Keratinocyte (primary cell): ENCODE data around the gene ZCCHC3. TPM values are rescaled to one million over a fixed set of nuclear protein-coding genes. Genes with fewer than 3 reads are reported as not detected.

Experiments used
- DNase-seq: peaks from one replicate; pipeline ENCODE4 v3.0.0-alpha.2; 2011; ENCODE audit warnings: low read depth, missing footprints, low spot score
- FAIRE-seq: peaks from 2 replicates; lab custom pipeline; 2011; peaks lifted over from hg19 to GRCh38; lab: Jason Lieb, UNC
- H2AFZ ChIP-seq: 2 replicates; pipeline ENCODE4 v1.6.0; 2012; ENCODE audit warnings: low read length, control low read depth, inconsistent platforms; ENCODE audit not compliant: control insufficient read depth
- H3K27ac ChIP-seq: 2 replicates; pipeline ENCODE4 v1.5.1; 2011; ENCODE audit warnings: low read length; ENCODE audit not compliant: control insufficient read depth, insufficient read depth
- H3K27me3 ChIP-seq: 3 replicates; pipeline ENCODE4 v1.6.0; 2011; ENCODE audit warnings: low read length; ENCODE audit not compliant: control insufficient read depth, insufficient read depth; ENCODE audit errors: extremely low read depth
- H3K36me3 ChIP-seq, 2 experiments: 2 replicates in 1 of 2; 3 replicates in 1 of 2; pipeline ENCODE4 v1.5.1; 2011; ENCODE audit warnings: low read length in 2 of 2, mild to moderate bottlenecking in 1 of 2; ENCODE audit not compliant: control insufficient read depth in 2 of 2, insufficient read depth in 2 of 2; ENCODE audit errors: extremely low read depth in 1 of 2
- H3K4me1 ChIP-seq: 3 replicates; pipeline ENCODE4 v1.5.1; 2011; ENCODE audit warnings: low read length; ENCODE audit not compliant: control insufficient read depth, insufficient read depth; ENCODE audit errors: extremely low read depth
- H3K4me2 ChIP-seq: 3 replicates; pipeline ENCODE4 v1.6.0; 2011; ENCODE audit warnings: low read depth, low read length; ENCODE audit not compliant: control insufficient read depth, insufficient read depth; ENCODE audit errors: extremely low read depth
- H3K4me3 ChIP-seq, 3 experiments: fragments of 200-600 bp in 1 of 3; sonication (generic) in 1 of 3; 2 replicates in 2 of 3; 3 replicates in 1 of 3; pipeline ENCODE4 v1.5.1; 2011 to 2016; ENCODE audit warnings: low read length in 3 of 3, mild to moderate bottlenecking in 3 of 3, control low read depth in 2 of 3, inconsistent platforms in 1 of 3, low read depth in 1 of 3, mixed read lengths in 1 of 3, mixed run types in 1 of 3, moderate library complexity in 1 of 3; ENCODE audit not compliant: control insufficient read depth in 2 of 3, insufficient read depth in 2 of 3; ENCODE audit errors: extremely low read depth in 1 of 3
- H3K79me2 ChIP-seq: 2 replicates; pipeline ENCODE4 v1.6.0; 2012; ENCODE audit warnings: low read length; ENCODE audit not compliant: control insufficient read depth, insufficient read depth
- H3K9ac ChIP-seq: 3 replicates; pipeline ENCODE4 v1.6.0; 2011; ENCODE audit warnings: low read length; ENCODE audit not compliant: control insufficient read depth, insufficient read depth; ENCODE audit errors: extremely low read depth
- H3K9me1 ChIP-seq: 3 replicates; pipeline ENCODE4 v1.6.0; 2011; ENCODE audit warnings: low read length; ENCODE audit not compliant: control insufficient read depth, insufficient read depth; ENCODE audit errors: extremely low read depth
- H3K9me3 ChIP-seq: 2 replicates; pipeline ENCODE4 v1.5.1; 2012; ENCODE audit warnings: low read depth, low read length; ENCODE audit not compliant: control insufficient read depth
- H4K20me1 ChIP-seq: 3 replicates; pipeline ENCODE4 v1.6.0; 2011; ENCODE audit warnings: low read length; ENCODE audit not compliant: control insufficient read depth, insufficient read depth; ENCODE audit errors: extremely low read depth
- CTCF ChIP-seq, 3 experiments: IDR thresholded peaks in 1 of 3; conservative IDR thresholded peaks in 1 of 3; optimal IDR thresholded peaks in 1 of 3; 2 replicates in 2 of 3; 3 replicates in 1 of 3; pipeline versions ENCODE3 to v1.5.1; 2011; ENCODE audit warnings: low read length in 3 of 3, mild to moderate bottlenecking in 3 of 3, moderate library complexity in 2 of 3, control low read depth in 1 of 3, inconsistent platforms in 1 of 3; ENCODE audit not compliant: insufficient read depth in 2 of 3; ENCODE audit errors: extremely low read depth in 1 of 3
- EZH2 ChIP-seq: IDR thresholded peaks from one replicate; pipeline ENCODE4 v1.6.1; 2012; ENCODE audit warnings: inconsistent platforms, mild to moderate bottlenecking, low read length, moderate library complexity
- dilution Hi-C: fragments of 300-500 bp; cut with MboI; formaldehyde crosslinking; loops from one replicate; pipeline ENCODE4 v1.7.0; 2020; ENCODE audit warnings: low sequenced_read_pairs; ENCODE audit not compliant: extremely low pct_ligation_motif_present
- polyA plus RNA-seq, 5 experiments: library from polyadenylated mRNA; depleted of rRNA in 3 of 5; stranded (reverse) in 3 of 5; stranded (forward) in 1 of 5; unstranded in 1 of 5; fragments of >200 nt; gene quantifications; 1 replicate in 1 of 5; 2 replicates in 3 of 5; 3 replicates in 1 of 5; pipeline versions ENCODE4 v1.2.1 to v1.2.3, GENCODE V29; 2011 to 2012; ENCODE audit warnings: missing spikeins in 2 of 5, low read depth in 1 of 5, low replicate concordance in 1 of 5

Gene ZCCHC3
- polyA plus RNA-seq, 1 donor (not counting 4 experiments of a cell fraction or from before 2014, with no cell fraction given) = 5.7 TPM

- H3K4me2 ChIP-seq = peak overlapping the region; percentile 98
- peak overlapping the region; percentile 91 for H3K27ac ChIP-seq
Measured at GRCh38 chr20:324177-325044, 27.0 kb downstream of the ZCCHC3 start.

GRCh38 chr20:325045-325888 is 27.9 kb downstream of the ZCCHC3 start, which contains the start of gene SOX12:
SOX12 (plus strand) TSS chr20:325552; CDS start chr20:325925, 373 bp downstream.
- H3K79me2 ChIP-seq = no peaks in the 10 kb centered on the region
- peak within 1 kb of the TSS; percentile 91 for H3K27ac ChIP-seq
- peak within 1 kb of the TSS; percentile 98 for H3K4me2 ChIP-seq
- H3K9me1 ChIP-seq = no peaks in the 10 kb centered on the region
- peak within 1 kb of the TSS; percentile 53 to 94 (median 84) for H3K4me3 ChIP-seq
- DNase-seq = no peak
- no peak for TF ChIP-seq CTCF (optimal IDR thresholded peaks at IDR 0.05 in 1 of 3, IDR thresholded peaks at IDR 0.05 in 1 of 3, conservative IDR thresholded peaks at IDR 0.05 in 1 of 3; ENCODE audit: extremely low read depth in 1 of 3, insufficient read depth in 2 of 3, low read length in 3 of 3)
- no peak for TF ChIP-seq EZH2
- peak within 1 kb of the TSS; percentile 78 for H2AFZ ChIP-seq
- dilution Hi-C loops = loop anchor here (10.0 kb wide), 1 partner anchor 80 kb away; no protein-coding TSS in a partner anchor
- FAIRE-seq = no peak
- H3K9me3 ChIP-seq = no peaks in the 10 kb centered on the region
- H3K9ac ChIP-seq = peak within 1 kb of the TSS; percentile 97
- H3K36me3 ChIP-seq = peaks cover 2 to 3% of the 10 kb centered on the region in 2 experiments
- no peaks in the 10 kb centered on the region for H3K27me3 ChIP-seq
- peaks cover 24% of the 10 kb centered on the region for H3K4me1 ChIP-seq
- no peaks in the 10 kb centered on the region for H4K20me1 ChIP-seq

More at GRCh38 chr20:324177-325044, 27.0 kb downstream of the ZCCHC3 start:
- Histone ChIP-seq H3K36me3 (peaks cover 2 to 3% of the 10 kb centered on the region in 2 experiments), H3K79me2 (no peaks in the 10 kb centered on the region), H3K9me3 (no peaks in the 10 kb centered on the region), H3K4me3 (peak overlapping the region; percentile 45 to 94 (median 84)), H3K4me1 (peaks cover 24% of the 10 kb centered on the region), H3K9ac (peak overlapping the region; percentile 97), H4K20me1 (no peaks in the 10 kb centered on the region), H2AFZ (peak overlapping the region; percentile 78), H3K9me1 (no peaks in the 10 kb centered on the region), H3K27me3 (no peaks in the 10 kb centered on the region)
- dilution Hi-C loops = loop anchor here (10.0 kb wide), 1 partner anchor 80 kb away; no protein-coding TSS in a partner anchor
- FAIRE-seq (peak; percentile 13), DNase-seq (no peak)
- TF ChIP-seq EZH2 = no peak
- TF ChIP-seq CTCF (optimal IDR thresholded peaks at IDR 0.05 in 1 of 3, IDR thresholded peaks at IDR 0.05 in 1 of 3, conservative IDR thresholded peaks at IDR 0.05 in 1 of 3; ENCODE audit: extremely low read depth in 1 of 3, insufficient read depth in 2 of 3, low read length in 3 of 3) = peak in 2 of 3 experiments; percentile 19 to 25
